Measurements from ENCODE around the gene CTNND2.

The CTNND2 gene

GRCh38 chr5:10975945-10976344, 928.3 kb downstream of the CTNND2 start:
- peak; percentile 30 for DNase-seq (ENCODE audit: low read depth, low spot score)
- TF ChIP-seq CTCF (IDR thresholded peaks at IDR 0.05; ENCODE audit: low read depth, low read length) = no peak
- in situ Hi-C loops (cut with HindIII; ENCODE audit: low sequenced_read_pairs) = no loop called here

GRCh38 chr5:10974850-10975249, 929.4 kb downstream of the CTNND2 start:
- no peak for TF ChIP-seq CTCF (IDR thresholded peaks at IDR 0.05; ENCODE audit: low read depth, low read length)
- no peak overlapping the region for H3K4me3 ChIP-seq (ENCODE audit: low read depth, low read length)

More at GRCh38 chr5:10975945-10976344, 928.3 kb downstream of the CTNND2 start:
- no peak overlapping the region for H3K4me3 ChIP-seq (ENCODE audit: low read depth, low read length)

GRCh38 chr5:10973316-10973715, 930.9 kb downstream of the CTNND2 start:
- in situ Hi-C loops (cut with HindIII; ENCODE audit: low sequenced_read_pairs) = no loop called here
- no peak for TF ChIP-seq CTCF (IDR thresholded peaks at IDR 0.05; ENCODE audit: low read depth, low read length)
- H3K4me3 ChIP-seq (ENCODE audit: low read depth, low read length) = no peak overlapping the region
- no peak for DNase-seq (ENCODE audit: low read depth, low spot score)

More at GRCh38 chr5:10974850-10975249, 929.4 kb downstream of the CTNND2 start:
- DNase-seq (ENCODE audit: low read depth, low spot score) = no peak
- in situ Hi-C loops (cut with HindIII; ENCODE audit: low sequenced_read_pairs) = no loop called here

GRCh38 chr5:10969684-10970180, 934.5 kb downstream of the CTNND2 start:
- TF ChIP-seq CTCF (IDR thresholded peaks at IDR 0.05; ENCODE audit: low read depth, low read length) = no peak
- DNase-seq (ENCODE audit: low read depth, low spot score) = no peak
- no peak overlapping the region for H3K4me3 ChIP-seq (ENCODE audit: low read depth, low read length)
- in situ Hi-C loops (cut with HindIII; ENCODE audit: low sequenced_read_pairs) = no loop called here

- no peak for DNase-seq (ENCODE audit: low read depth, low spot score)
- in situ Hi-C loops (cut with HindIII; ENCODE audit: low sequenced_read_pairs) = no loop called here
- TF ChIP-seq CTCF (IDR thresholded peaks at IDR 0.05; ENCODE audit: low read depth, low read length) = no peak
These were observed 939.4 kb downstream of the CTNND2 start for GRCh38 chr5:10964806-10965205.

GRCh38 chr5:10958728-10959127, 945.5 kb downstream of the CTNND2 start:
- no peak for TF ChIP-seq CTCF (IDR thresholded peaks at IDR 0.05; ENCODE audit: low read depth, low read length)
- no peak for DNase-seq (ENCODE audit: low read depth, low spot score)
- in situ Hi-C loops (cut with HindIII; ENCODE audit: low sequenced_read_pairs) = no loop called here
- H3K4me3 ChIP-seq (ENCODE audit: low read depth, low read length) = no peak overlapping the region

More at GRCh38 chr5:10964806-10965205, 939.4 kb downstream of the CTNND2 start:
- H3K4me3 ChIP-seq (ENCODE audit: low read depth, low read length) = no peak overlapping the region
